Adrenal gland (tissue), 12 donors: ENCODE results near the gene SEMA3F. TPM values are rescaled to one million over a fixed set of nuclear protein-coding genes. Genes with fewer than 3 reads are reported as not detected.

Experiments
- DNase-seq, 7 donors: peaks; one replicate each; pipeline ENCODE4 v3.0.0-alpha.2; 2019 to 2020
- H3K27ac ChIP-seq, 5 donors: fragments of 200-600 bp; sonication (generic) in 4 of 5; 1 replicate in 3 of 5; 2 replicates in 2 of 5; pipeline versions ENCODE4 v1.5.1 to v1.8.0; 2016 to 2020; ENCODE audit warnings: mild to moderate bottlenecking in 1 of 5
- H3K27me3 ChIP-seq: fragments of 200-600 bp; 2 replicates; pipeline ENCODE4 v1.8.0; 2021
- H3K36me3 ChIP-seq, 2 donors: fragments of 200-600 bp; replicated peaks in 1 of 2; 1 replicate in 1 of 2; 2 replicates in 1 of 2; pipeline versions ENCODE4 v1.5.1 to v1.8.0; 2018 to 2022
- H3K4me1 ChIP-seq, 2 donors: fragments of 200-600 bp; replicated peaks in 1 of 2; 1 replicate in 1 of 2; 2 replicates in 1 of 2; pipeline versions ENCODE4 v1.5.1 to v1.8.0; 2018 to 2021
- H3K4me3 ChIP-seq, 4 donors: fragments of 200-600 bp; sonication (generic) in 3 of 4; one replicate each; pipeline ENCODE4 v1.5.1; 2016 to 2018
- H3K9me3 ChIP-seq, 3 donors: fragments of 200-600 bp; sonication (generic) in 1 of 3; replicated peaks in 1 of 3; 1 replicate in 2 of 3; 2 replicates in 1 of 3; pipeline versions ENCODE4 v1.5.1 to v1.8.0; 2016 to 2021
- POLR2A ChIP-seq, 2 donors: fragments of 450-650 bp; IDR thresholded peaks; one replicate each; pipeline ENCODE4 v1.6.1; 2017; ENCODE audit warnings: antibody characterized with exemption in 2 of 2, mild to moderate bottlenecking in 2 of 2, moderate library complexity in 1 of 2
- WGBS, 4 donors: extraction: QIAGEN DNeasy Blood & Tissue Kit in 2 of 4; methylation state at CpG; one replicate each; pipeline versions ENCODE4 v1.1.5 to v1.1.7; 2013 to 2017; 5-methylcytosine and 5-hydroxymethylcytosine counted together
- intact Hi-C, 2 donors: fragments of 100-400 bp; cut with DNase I; formaldehyde crosslinking; loops; one replicate each; pipeline versions ENCODE4 v1.14.1 to v1.15.0; 2022 to 2023
- polyA plus RNA-seq, 3 donors: library from polyadenylated mRNA; stranded (reverse); fragments of 200-250 nt in 2 of 3; fragments of 350-450 nt in 1 of 3; fragmentation: Illumina TruSeq in 1 of 3; extraction: RNeasy Lipid Tissue Mini Kit (QIAGEN cat#74804) in 1 of 3; gene quantifications; one replicate each; pipeline ENCODE4 v1.2.3, GENCODE V29; 2013 to 2014
- total RNA-seq, 9 donors: library from RNA; depleted of rRNA in 4 of 9; stranded (reverse); fragments of >200 nt in 4 of 9; fragments of 120-200 nt in 1 of 9; fragmentation: NEBNext Ultra II Directional in 1 of 9; extraction: Animal tissue kit (Norgen Biotek cat#: 25700) in 1 of 9; gene quantifications; one replicate each; pipeline versions ENCODE4 v1.1.0 to v1.2.4, GENCODE V29; 2013 to 2023
- TF ChIP-seq, protein P1 (sequence below), 6 experiments: fragments of 450-650 bp in 4 of 6; fragments of 200-600 bp in 2 of 6; sonication (generic) in 1 of 6; IDR thresholded peaks; 1 replicate in 5 of 6; 2 replicates in 1 of 6; pipeline versions ENCODE4 v1.5.1 to v1.8.0; 2016 to 2021; ENCODE audit warnings: antibody characterized with exemption in 6 of 6, mild to moderate bottlenecking in 2 of 6, moderate library complexity in 1 of 6
- donor health status: healthy with polysubstance abuse.
- donor health status: Bipolar disorder and iron deficiency.
- donor health status: DM: yes; HTN: yes; CAD: no.
- donor health status: DM: no; HTN: no; CAD: no.
- donor health status: DM: no; HTN: no; CAD: no.
- donor health status: DM: yes; HTN: yes; CAD: no.

SEMA3F gene
- total and polyA plus RNA-seq, 12 donors = 1.6 to 21.1 (median 13.6) TPM

DNA sequence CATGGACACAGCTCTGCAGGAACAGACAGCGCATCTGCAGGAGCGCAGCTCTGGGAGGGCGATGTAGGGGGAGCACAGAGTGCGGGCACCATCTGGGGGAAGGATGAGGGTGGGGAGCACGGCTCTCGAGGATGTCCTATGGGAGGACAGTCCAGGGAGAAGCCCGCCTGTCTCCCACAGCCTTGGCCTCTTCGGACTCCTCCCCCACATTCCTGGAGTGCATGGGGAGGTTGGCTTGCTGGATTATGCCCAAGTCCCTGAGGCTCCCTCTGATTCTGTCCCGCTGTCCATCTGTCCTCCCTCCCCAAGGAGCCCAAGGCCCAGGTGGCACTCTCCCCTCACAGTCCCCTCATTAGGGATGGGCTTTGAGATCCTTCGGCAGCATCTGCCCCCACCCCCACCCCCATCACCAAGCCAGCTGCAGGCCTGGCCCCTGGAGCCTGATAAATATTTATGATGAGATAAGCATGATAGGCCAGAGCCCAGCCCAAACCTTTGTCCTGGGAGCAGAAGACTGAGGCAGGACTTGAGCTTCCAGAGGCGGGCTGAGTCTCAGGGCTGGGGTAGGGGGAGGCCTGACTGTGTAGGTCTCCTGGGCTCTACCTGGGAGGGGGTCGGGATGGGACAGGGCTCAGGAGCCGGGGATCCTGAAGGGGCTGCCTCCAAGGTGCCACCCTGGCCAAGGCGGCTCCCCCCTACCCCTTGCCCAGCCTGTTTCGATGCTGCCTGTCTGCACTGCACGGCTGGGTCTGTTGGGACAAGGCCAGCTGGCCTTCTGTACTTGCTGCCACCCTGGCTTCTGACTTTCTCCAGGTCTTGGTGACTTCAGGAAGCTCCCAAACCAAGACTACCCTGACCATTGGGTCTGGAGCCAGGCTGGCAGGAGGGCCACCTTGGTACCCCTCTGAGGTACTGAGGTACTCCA, 28.6 kb upstream of the SEMA3F start:
- TF ChIP-seq, protein P1, sequence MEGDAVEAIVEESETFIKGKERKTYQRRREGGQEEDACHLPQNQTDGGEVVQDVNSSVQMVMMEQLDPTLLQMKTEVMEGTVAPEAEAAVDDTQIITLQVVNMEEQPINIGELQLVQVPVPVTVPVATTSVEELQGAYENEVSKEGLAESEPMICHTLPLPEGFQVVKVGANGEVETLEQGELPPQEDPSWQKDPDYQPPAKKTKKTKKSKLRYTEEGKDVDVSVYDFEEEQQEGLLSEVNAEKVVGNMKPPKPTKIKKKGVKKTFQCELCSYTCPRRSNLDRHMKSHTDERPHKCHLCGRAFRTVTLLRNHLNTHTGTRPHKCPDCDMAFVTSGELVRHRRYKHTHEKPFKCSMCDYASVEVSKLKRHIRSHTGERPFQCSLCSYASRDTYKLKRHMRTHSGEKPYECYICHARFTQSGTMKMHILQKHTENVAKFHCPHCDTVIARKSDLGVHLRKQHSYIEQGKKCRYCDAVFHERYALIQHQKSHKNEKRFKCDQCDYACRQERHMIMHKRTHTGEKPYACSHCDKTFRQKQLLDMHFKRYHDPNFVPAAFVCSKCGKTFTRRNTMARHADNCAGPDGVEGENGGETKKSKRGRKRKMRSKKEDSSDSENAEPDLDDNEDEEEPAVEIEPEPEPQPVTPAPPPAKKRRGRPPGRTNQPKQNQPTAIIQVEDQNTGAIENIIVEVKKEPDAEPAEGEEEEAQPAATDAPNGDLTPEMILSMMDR (IDR thresholded peaks at IDR 0.05) = no peak
- no peak for TF ChIP-seq POLR2A (IDR thresholded peaks at IDR 0.05)
- Histone ChIP-seq H3K27ac (no peak overlapping the region), H3K27me3 (no peaks in the 10 kb centered on the region), H3K9me3 (no peaks in the 10 kb centered on the region), H3K4me3 (no peak overlapping the region), H3K4me1 (no peaks in the 10 kb centered on the region), H3K36me3 (no peaks in the 10 kb centered on the region)
- peak in 3 of 7 donors; percentile 37 to 58 (median 47) for DNase-seq
- WGBS, 4 donors = 53 to 60% (median 54%) methylated on average over 12 to 16 of the region's 16 CpGs
- intact Hi-C loops = loop anchor here (10.0 kb wide), 2 partner anchors 148 to 158 kb away; partner anchors contain the start of gene LSMEM2 (in 1 of the 2)

DNA sequence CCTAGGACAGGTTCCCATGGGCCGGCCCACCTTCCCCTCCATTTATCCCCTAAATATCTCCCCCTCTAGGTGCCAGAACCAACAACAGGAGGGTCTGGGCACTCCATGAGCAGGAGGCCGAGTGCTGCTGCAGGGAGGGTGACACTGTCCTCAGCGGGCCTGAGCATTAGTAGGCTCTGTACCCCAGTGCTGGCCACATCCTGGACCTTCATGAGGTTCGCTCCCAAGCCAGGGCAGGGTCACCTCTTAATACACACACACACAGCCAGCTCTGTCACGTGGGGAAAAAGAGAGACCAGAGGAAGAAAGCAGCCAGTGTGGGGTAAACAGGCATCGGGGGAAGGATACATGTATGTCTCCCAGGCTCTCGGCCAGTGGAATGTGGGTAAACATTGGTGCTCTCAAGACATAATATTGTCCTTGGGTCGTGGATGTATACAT, 27.9 kb upstream of the SEMA3F start:
- WGBS, 4 donors = 83 to 86% (median 85%) methylated on average over 7 to 8 of the region's 8 CpGs
- intact Hi-C loops = loop anchor here (10.0 kb wide), 2 partner anchors 148 to 158 kb away; partner anchors contain the start of gene LSMEM2 (in 1 of the 2)
- Histone ChIP-seq H3K36me3 (no peaks in the 10 kb centered on the region), H3K27ac (no peak overlapping the region), H3K9me3 (no peaks in the 10 kb centered on the region), H3K4me1 (no peaks in the 10 kb centered on the region), H3K4me3 (no peak overlapping the region), H3K27me3 (no peaks in the 10 kb centered on the region)
- no peak for TF ChIP-seq POLR2A (IDR thresholded peaks at IDR 0.05)
- TF ChIP-seq, protein P1 (IDR thresholded peaks at IDR 0.05) = no peak
- DNase-seq = no peak

DNA sequence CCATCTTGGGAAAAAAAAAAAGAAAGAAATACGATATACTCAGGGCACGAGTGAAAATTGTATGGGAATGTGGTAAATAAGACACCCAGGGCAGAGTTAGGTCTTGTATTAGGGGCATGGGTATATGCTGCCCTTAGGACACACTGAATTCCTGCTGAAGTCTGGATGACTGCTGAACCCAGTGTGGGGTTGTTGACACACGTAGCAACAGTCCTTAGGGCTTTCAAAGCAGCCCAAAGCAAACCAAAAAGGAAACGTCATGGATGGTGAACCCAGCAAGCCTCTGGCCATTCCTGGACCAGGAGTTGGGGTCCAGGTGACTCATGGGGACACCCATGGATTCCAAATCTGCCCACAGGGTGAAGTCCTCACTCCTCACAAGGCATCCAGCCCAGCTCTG, 27.1 kb upstream of the SEMA3F start:
- no peak for DNase-seq
- no peaks in the 10 kb centered on the region for H3K27me3 ChIP-seq
- no peaks in the 10 kb centered on the region for H3K9me3 ChIP-seq
- TF ChIP-seq, protein P1 (IDR thresholded peaks at IDR 0.05) = no peak
- no peak for TF ChIP-seq POLR2A (IDR thresholded peaks at IDR 0.05)
- intact Hi-C loops = loop anchor here (10.0 kb wide), 2 partner anchors 147 to 157 kb away; partner anchors contain the start of gene LSMEM2 (in 1 of the 2)
- no peak overlapping the region for H3K4me3 ChIP-seq
- 68 to 85% (median 74%) methylated on average over 4 of the region's 4 CpGs for WGBS, 4 donors
- no peaks in the 10 kb centered on the region for H3K36me3 ChIP-seq
- no peak overlapping the region for H3K27ac ChIP-seq
- no peaks in the 10 kb centered on the region for H3K4me1 ChIP-seq

DNA sequence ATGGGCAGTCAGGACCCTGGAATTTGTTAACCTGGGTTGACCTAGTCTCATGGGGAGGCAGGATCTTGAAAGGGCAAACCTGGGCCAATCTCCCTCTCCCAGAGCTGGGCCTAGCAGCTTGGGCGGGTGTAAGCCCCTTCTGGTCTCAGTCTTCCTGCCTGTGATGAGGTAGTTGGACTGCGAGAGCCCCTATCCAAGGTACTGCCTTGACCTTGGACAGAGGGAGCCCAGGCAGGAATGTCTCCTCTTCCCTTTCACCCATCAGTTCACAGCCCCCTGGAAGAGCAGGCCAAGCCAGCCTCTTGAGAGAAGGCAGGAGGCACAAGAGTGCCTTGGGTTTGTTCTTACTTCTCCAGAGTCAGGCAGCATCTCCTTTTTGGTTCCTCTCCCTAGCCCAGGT, 24.7 kb upstream of the SEMA3F start:
- Histone ChIP-seq H3K27me3 (no peaks in the 10 kb centered on the region), H3K9me3 (no peaks in the 10 kb centered on the region), H3K4me3 (no peak overlapping the region), H3K27ac (no peak overlapping the region), H3K36me3 (no peaks in the 10 kb centered on the region), H3K4me1 (no peaks in the 10 kb centered on the region)
- WGBS, 4 donors = 71 to 95% (median 92%) methylated on average over 1 to 2 of the region's 2 CpGs
- no peak for DNase-seq
- TF ChIP-seq, protein P1 (IDR thresholded peaks at IDR 0.05) = no peak
- TF ChIP-seq POLR2A (IDR thresholded peaks at IDR 0.05) = no peak
- intact Hi-C loops = no loop called here
